ENCODE measurements around the gene CD36.
A peak's percentile ranks its signal among the peaks of the same experiment; 100 is the strongest.

The CD36 gene

DNA sequence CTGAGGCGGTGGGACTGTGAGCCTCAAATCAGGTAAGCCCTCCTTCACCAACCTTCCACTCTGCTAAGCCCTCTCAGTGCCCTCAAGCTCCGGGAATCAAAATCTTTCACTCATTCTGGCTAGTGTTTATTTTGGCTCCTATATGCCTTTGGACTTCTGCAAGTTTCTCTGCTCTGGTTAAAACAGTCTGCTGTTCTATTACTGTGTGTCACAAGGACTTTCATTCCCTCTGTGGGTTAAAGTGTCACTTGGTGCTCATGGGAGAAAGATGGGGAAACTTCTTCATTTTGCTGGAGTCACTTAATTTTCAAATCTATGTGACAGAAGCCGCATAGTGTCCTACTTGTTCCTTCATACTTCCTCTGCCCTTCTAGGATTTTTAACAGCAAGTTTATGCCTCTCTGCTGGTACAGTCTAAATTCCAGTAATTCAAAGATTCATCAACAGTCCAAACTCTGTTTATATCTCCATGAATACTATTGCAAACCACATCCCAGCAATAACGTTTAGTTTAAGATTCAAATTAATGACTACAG, 61.3 kb downstream of the CD36 start:
- DNase-seq: no peak

DNA sequence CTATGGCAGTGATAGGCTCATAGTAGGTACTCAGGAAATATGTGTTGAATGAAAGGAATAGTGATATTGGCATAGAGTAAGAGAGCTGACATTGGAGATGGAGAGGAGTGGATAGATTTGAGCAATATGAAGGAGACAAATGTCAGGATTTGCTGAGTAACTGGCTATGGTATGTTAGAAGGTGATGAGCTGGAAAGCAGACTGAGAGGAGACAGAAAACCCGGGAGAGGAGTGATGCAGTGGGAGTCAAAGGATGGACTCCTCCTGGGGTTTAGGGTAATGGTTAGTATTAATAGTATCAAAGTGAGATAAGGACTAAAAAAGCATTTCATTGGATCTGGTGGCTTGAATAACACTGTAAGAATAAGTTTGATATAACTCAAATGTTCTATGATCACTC, 64.8 kb downstream of the CD36 start:
- no peak for DNase-seq

DNA sequence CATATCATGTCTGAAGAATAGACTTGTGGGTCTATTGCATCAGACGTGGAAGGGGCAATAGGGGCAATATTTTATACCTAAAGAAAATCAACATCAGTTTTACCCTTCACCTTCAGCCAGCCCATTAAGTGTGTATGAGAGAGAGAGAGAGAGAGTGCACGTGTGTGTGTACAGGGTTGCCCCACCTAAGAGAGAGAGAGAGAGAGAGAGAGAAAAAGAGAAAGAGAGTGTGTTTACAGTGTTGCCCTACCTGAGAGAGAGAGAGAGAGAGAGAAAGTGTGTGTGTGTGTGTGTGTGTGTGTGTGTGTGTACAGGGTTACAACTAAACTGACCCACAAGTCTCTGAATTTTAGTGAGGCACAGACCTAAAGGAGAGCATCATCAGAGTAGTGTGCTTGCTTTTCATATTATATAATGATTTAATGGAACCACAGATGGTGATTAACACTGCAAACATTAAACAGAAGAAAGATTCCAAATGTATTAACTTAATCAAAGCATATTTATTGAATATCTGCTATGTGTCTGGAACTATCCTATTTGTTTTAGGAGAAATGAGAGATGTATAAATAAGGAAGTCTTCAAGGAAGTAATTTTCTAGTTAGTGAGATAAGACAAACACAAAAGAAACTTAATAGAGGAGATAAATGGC, 66.8 kb downstream of the CD36 start:
- DNase-seq: no peak

DNA sequence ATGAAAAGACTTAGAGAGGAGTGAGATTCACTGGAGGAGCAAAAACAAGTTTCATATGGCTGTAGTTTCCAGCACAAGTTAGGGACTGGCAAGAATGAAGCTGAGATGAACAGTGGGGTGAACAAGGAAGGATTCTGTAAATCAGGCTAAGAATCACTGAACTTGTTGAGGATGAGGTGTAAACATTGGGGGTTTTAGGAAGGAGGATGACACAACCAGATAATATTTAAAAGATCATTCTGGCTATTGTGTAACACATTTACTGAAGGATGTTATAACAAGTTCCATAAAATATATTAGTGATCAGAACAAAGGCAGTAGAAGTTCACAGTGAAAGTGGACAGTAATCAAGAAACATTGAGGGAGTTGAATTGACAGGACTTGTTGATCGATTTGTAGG, 68.9 kb downstream of the CD36 start:
- DNase-seq: no peak

DNA sequence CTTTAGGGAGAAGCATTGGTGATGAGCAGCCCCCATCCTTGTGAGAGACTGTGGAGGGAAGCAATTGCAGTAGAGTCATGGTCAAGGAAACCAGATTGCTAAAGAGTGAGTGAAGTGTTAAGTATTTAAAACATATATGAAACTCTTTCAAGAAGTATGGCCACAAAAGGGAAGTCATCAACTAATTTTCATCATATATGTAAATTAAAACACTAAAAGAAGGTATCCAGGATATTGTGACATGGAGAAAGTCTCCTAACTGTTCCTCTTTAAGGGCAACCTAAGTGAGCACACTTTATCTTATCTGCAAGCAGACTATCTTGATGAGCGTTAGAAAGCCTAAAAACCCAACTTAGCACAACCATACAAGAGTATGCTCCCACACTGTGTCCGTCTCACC, 69.7 kb downstream of the CD36 start:
- DNase-seq: no peak

DNA sequence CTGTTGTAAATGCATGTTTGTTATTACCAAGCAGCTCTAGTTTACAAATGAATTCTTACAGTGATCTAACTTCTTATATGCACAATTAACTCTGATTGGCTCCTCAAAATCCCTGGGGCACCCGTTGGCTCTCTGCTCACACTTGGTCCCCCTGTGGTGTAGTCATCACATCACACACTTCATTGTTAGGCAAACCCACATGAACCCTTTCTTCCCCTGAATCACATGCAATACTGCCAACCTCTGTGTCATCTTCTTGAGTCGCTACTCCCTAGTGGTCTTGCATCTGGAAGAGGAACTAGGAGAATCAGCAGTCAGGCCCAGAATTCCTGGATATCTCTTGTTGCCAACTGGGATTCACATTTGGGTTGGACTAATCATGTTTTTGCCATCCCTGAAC, 73.1 kb downstream of the CD36 start:
- no peak for DNase-seq

DNA sequence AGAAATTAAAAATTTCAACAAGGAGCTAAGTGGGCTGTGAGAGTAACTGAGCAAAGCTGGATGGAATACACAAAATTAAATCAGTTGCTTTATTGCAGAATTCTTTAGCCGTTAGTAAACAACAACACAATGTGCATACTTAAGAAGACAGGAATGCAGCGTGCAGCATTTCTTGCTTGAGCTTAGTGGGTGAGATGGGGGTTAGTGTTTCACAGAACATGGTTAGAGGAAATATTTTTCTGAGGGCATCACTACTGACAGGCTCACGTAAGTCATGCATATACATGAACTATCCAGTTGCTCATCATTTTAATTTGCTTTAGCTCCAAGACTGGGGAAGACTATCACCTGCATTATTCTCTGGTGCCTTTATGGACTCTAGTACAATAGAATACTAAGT, 80.8 kb downstream of the CD36 start:
- no peak for DNase-seq

DNA sequence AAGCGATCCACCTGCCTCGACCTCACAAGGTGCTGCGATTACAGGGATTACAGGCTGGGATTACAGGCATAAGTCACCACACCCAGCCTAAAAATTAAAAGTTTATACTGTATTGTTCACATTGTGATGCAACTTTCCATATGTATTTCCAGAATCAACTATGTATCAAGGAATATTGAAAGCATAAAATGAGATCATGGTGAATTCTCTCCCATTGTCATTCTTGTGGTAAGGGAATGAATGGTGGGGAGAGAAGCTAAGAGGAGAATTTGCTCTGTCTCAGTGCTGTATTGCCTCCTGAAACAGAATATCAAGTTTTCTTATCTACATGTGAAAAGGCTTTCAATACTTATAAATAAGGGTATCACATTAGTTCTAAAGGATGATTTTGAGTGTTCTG, 81.7 kb downstream of the CD36 start:
- no peak for DNase-seq

DNA sequence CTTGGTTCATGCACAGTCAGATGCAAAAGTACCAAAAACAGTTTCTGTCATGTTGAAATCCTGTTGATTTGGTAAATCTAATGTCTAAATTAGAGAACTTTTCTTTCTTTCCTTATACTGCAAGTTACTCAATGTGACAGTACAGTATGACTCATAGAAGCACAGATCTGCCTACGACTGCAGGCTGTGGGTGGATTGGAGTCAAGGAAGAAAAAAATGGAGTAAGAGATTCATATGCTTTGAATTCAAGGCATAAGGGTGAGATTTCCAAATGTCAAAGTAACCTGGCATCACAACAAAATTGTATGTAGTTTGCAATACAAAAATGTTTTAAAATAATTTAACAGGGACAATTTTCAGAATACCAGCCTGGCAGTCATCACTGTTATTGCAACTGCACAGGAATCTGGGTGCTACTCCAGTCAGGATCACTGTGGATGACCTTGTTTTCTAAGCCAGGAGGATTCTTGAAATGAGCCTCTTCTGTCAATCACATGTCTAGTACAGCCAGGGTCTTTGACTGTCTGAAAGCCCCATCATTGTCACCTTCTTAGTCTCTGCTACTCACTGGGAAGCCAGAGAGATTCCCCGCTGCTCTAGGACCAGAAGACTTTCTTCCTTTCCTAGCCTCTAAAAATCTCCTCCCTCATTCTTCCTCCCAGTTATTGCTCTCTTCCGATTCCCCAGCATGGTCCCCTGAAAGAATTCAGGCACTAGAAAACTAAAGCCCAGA, 83.6 kb downstream of the CD36 start:
- peak in 20 of 58 donors; percentile 0 to 35 (median 6) for DNase-seq

DNA sequence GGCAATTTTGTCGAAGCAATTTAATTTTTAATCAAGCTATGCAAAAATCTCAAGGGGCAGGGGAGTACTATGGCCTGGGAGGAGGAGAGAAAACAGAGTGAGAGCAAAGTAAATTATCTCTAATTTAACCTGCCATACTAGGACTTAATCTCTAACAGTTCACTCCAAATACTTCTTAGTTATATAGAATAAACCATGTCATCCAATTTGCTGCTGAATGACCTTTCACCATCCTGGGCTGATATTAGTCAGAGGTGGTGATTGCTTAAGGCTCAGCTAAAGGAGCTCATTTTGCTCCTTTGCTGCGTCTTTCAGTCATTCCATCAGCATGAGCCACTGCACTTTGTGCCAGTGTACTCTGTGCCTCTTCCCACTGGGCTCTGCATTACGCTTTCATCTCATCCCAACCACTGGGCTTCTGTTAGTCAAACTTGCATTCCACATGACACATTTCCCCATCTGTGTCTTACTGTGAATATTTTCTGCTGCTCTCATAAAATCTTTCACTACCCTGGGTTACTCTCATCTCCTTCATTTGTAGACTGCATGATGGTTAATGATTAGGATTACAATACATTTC, 84.3 kb downstream of the CD36 start:
- peak in 5 of 58 donors; percentile 1 to 10 (median 4) for DNase-seq

DNA sequence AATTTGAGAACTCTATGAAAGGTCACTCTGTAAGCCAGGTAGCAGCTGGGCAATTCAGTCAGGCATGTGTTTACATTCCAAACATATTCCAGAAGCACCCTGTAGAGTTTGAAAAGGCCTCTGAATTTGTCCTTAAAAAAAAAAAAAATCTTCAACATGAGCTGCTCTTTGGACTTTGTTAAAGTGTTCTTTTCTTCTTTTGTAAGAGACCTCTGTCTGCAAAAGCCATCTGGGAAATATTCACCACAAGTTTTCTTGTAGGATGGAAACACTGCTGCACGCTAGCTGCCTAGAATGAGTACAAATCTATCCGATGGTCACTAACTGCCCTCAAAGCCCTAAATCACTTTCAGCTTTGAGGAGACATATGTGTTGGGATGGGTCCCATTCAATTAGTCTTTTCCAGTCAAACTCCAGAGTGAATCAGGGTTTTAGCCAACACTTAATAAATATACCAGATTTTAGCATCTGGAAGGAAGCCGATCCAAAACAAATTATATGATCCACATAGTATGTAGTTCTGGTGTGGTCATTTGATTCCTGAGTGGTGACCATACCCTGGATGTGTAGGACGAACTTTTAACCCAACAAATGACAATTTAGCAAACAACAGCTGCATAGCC, 85.9 kb downstream of the CD36 start:
- DNase-seq: no peak

DNA sequence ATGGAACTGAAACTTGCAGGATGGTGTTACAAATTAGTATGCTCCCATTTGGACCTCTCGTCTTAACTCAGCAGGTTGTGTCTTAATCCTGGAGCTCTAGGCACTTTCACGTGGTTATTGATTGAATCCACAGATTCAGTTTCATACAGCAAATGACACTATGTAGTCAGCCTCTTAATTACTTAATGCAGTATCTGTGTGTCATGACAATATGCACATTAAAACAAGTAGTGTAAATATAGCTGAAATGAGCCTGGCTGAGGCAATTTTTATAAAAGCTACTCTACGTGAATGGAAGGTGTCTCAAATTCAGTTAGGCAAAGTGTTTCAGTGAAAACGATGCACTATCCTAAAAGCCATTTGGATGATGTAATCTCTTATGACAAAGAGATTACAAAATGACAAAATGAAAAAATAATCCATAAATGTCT, 86.8 kb downstream of the CD36 start:
- no peak for DNase-seq

Measured in anterior cingulate cortex (tissue), 58 donors.